Mucosa of rectum (tissue), 2 donors: ENCODE measurements around the gene KCNIP3.
A peak's percentile ranks its signal among the peaks of the same experiment; 100 is the strongest.

Source experiments
- H3K27ac ChIP-seq, 2 donors: one replicate each; pipeline ENCODE4 v1.7.0; 2013; ENCODE audit warnings: inconsistent platforms in 2 of 2, low read depth in 2 of 2, low read length in 2 of 2
- H3K27me3 ChIP-seq, 2 donors: one replicate each; pipeline ENCODE4 v1.7.0; 2013; ENCODE audit warnings: low read length in 2 of 2; ENCODE audit not compliant: control insufficient read depth in 2 of 2, insufficient read depth in 2 of 2
- H3K36me3 ChIP-seq, 2 donors: one replicate each; pipeline ENCODE4 v1.7.0; 2013; ENCODE audit warnings: low read length in 2 of 2; ENCODE audit not compliant: control insufficient read depth in 2 of 2, insufficient read depth in 2 of 2
- H3K4me1 ChIP-seq, 2 donors: one replicate each; pipeline ENCODE4 v1.7.0; 2013; ENCODE audit warnings: low read length in 2 of 2, mild to moderate bottlenecking in 1 of 2; ENCODE audit not compliant: control insufficient read depth in 2 of 2, insufficient read depth in 2 of 2
- H3K4me3 ChIP-seq, 2 donors: one replicate each; pipeline ENCODE4 v1.7.0; 2013; ENCODE audit warnings: low read length in 2 of 2
- H3K9ac ChIP-seq, 2 donors: one replicate each; pipeline ENCODE4 v1.7.0; 2013; ENCODE audit warnings: low read length in 2 of 2, low read depth in 1 of 2, mild to moderate bottlenecking in 1 of 2
- H3K9me3 ChIP-seq, 2 donors: one replicate each; pipeline ENCODE4 v1.7.0; 2013; ENCODE audit warnings: low read length in 2 of 2; ENCODE audit not compliant: control insufficient read depth in 2 of 2
- donor health status: healthy.
- donor health status: Normal muscosa, but diverticular disease.

KCNIP3 gene

DNA sequence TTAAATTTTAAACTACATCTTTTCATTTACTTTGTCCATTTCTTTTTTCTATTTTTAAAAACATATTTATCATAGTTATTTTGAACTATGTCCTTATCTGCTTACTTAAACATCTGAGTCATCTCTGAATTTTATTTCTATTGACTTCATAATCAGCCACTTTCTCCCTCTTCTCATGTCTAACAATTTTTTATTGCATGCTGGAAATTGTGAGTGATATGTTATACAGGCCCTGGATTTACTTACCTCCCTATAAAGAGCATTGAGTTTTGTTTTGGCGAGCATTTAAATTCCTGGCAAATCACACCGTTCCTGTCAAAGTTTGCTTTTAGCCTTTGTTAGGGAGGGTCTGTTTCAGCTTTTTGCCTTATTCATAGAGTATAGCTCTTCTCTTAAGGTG lies 39.3 kb downstream of the KCNIP3 start:
- no peak overlapping the region for H3K9ac ChIP-seq
- H3K27ac ChIP-seq = no peak overlapping the region
- H3K9me3 ChIP-seq = no peaks in the 10 kb centered on the region
- peaks cover 0 to 3% of the 10 kb centered on the region in 2 donors for H3K27me3 ChIP-seq
- no peaks in the 10 kb centered on the region for H3K36me3 ChIP-seq
- no peak overlapping the region for H3K4me3 ChIP-seq
- no peaks in the 10 kb centered on the region for H3K4me1 ChIP-seq

DNA sequence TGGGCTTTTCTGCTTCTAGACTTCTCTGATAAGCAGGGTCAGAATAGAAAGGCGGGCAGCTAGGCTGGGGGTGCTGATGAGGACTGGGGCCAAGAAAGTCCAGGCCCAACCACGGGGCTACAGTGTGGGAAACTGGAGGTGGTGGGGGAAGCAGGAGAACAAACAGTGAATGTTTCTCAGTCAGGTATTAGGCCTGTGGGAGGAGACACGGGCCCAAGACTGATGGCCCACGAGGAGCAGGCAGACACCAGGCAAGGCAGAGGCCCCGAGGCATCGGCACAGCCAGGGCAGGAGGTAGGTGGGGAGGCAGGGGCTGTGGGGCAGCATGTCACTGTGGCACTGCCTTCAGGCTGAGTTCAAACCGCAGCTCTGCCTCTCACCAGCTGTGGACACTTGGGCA lies 40.7 kb downstream of the KCNIP3 start:
- Histone ChIP-seq H3K27me3 (peaks cover 0 to 5% of the 10 kb centered on the region in 2 donors), H3K4me3 (no peak overlapping the region), H3K36me3 (no peaks in the 10 kb centered on the region), H3K9ac (no peak overlapping the region), H3K9me3 (no peaks in the 10 kb centered on the region), H3K4me1 (no peaks in the 10 kb centered on the region), H3K27ac (no peak overlapping the region)

GRCh38 chr2:95342556-95343320 lies 45.6 kb downstream of the KCNIP3 start:
- no peaks in the 10 kb centered on the region for H3K9me3 ChIP-seq
- H3K4me3 ChIP-seq = no peak overlapping the region
- peaks cover 8 to 9% of the 10 kb centered on the region in 2 donors for H3K4me1 ChIP-seq
- no peak overlapping the region for H3K27ac ChIP-seq
- H3K27me3 ChIP-seq = peaks cover 13% of the 10 kb centered on the region in 2 donors
- H3K36me3 ChIP-seq = no peaks in the 10 kb centered on the region
- no peak overlapping the region for H3K9ac ChIP-seq

DNA sequence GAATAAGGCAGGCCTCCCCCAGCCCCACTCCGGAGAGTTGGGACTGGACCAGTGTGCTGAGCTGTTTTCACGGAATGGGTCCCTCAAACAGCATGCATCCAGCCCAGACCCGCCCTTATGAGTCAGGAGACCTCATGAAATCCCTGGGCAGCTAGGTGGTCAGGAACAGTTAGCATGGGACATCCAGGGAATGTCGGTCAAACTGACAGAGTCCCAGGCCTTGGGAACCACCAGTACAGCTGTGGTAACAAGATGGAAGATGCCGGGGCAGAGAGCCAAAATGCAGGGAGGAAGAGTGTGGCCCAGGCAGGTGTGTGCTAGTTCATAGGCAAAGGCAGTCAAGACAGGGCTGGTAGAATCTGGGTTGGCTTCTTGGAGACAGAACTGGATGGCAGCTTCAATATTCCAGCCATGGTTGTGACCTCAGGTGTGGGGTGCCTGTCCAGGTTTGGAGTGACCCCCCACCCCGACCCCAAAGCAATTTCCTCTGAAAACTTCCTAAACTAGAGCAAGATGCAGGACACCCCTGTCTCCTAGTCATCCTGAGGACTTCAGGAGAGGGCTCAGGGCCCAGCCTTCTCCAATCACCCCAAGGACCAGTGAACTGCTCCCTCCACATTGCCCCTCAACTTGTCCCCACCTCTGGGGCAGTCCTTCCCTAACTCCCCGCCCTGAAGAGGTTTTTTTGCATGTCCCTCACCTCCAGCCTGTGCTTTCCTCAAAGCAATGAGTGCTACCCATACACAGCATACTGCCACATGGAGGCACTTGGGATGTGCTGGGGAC lies 46.5 kb downstream of the KCNIP3 start:
- H3K9me3 ChIP-seq = no peaks in the 10 kb centered on the region
- no peak overlapping the region for H3K9ac ChIP-seq
- no peaks in the 10 kb centered on the region for H3K36me3 ChIP-seq
- H3K27me3 ChIP-seq = peaks cover 13% of the 10 kb centered on the region in 2 donors
- H3K4me1 ChIP-seq = peaks cover 8 to 9% of the 10 kb centered on the region in 2 donors
- H3K4me3 ChIP-seq = no peak overlapping the region
- H3K27ac ChIP-seq = no peak overlapping the region

GRCh38 chr2:95344215-95344583 lies 47.1 kb downstream of the KCNIP3 start:
- H3K9ac ChIP-seq = no peak overlapping the region
- no peaks in the 10 kb centered on the region for H3K9me3 ChIP-seq
- H3K4me3 ChIP-seq = no peak overlapping the region
- H3K36me3 ChIP-seq = no peaks in the 10 kb centered on the region
- no peak overlapping the region for H3K27ac ChIP-seq
- H3K4me1 ChIP-seq = peaks cover 8 to 9% of the 10 kb centered on the region in 2 donors
- peaks cover 13 to 16% of the 10 kb centered on the region in 2 donors for H3K27me3 ChIP-seq

DNA sequence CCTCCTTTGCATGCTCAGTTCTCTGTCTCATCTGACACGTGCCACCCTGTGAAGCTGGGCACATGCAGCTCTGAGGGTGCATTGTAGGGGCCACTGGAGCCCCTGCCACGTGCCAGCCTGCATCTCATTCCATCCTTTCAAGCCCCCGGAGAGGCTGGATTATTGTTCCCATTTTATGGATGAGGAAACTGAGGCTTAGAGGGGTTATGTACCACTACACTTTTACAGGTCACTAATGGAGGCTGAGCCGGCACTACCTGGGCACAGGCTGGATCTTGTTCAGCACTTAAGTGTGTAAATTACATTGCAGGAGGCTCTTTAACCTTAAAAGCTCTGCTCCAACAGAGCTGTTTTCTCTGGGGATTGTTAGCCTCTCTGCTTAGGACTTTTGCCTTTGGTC lies 47.5 kb downstream of the KCNIP3 start:
- H3K9ac ChIP-seq = no peak overlapping the region
- H3K27me3 ChIP-seq = peaks cover 13 to 16% of the 10 kb centered on the region in 2 donors
- H3K4me1 ChIP-seq = peaks cover 8 to 9% of the 10 kb centered on the region in 2 donors
- no peaks in the 10 kb centered on the region for H3K9me3 ChIP-seq
- H3K36me3 ChIP-seq = no peaks in the 10 kb centered on the region
- no peak overlapping the region for H3K4me3 ChIP-seq
- no peak overlapping the region for H3K27ac ChIP-seq

DNA sequence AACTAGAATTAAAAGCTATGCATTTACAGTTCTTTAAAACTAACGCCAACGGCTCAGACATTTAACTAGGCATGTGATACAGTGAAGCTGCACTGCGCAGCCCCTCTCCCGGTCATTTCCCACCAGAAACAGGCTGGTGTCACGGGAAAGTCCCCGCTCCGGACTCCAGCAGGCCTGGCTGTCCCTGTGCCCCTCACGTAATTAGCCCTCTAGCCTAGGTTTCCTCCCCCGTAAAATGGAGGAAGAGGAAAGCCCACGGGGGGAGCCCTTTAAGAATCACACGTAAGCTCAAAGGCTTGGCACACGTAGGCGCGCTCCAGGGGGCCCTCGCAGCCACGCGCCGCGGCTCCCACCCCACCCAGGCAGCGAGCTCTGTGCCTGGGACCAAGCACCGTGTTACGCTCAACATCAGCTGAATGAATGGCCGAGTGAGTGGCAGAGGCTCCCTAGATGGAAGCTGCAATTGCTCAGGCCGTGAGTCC lies 48.0 kb downstream of the KCNIP3 start:
- Histone ChIP-seq H3K4me3 (peak overlapping the region; percentile 63 to 74), H3K9ac (peak overlapping the region in 1 of 2 donors; percentile 67), H3K4me1 (peaks cover 8 to 9% of the 10 kb centered on the region in 2 donors), H3K27me3 (peaks cover 13 to 16% of the 10 kb centered on the region in 2 donors), H3K36me3 (no peaks in the 10 kb centered on the region), H3K27ac (no peak overlapping the region), H3K9me3 (no peaks in the 10 kb centered on the region)

DNA sequence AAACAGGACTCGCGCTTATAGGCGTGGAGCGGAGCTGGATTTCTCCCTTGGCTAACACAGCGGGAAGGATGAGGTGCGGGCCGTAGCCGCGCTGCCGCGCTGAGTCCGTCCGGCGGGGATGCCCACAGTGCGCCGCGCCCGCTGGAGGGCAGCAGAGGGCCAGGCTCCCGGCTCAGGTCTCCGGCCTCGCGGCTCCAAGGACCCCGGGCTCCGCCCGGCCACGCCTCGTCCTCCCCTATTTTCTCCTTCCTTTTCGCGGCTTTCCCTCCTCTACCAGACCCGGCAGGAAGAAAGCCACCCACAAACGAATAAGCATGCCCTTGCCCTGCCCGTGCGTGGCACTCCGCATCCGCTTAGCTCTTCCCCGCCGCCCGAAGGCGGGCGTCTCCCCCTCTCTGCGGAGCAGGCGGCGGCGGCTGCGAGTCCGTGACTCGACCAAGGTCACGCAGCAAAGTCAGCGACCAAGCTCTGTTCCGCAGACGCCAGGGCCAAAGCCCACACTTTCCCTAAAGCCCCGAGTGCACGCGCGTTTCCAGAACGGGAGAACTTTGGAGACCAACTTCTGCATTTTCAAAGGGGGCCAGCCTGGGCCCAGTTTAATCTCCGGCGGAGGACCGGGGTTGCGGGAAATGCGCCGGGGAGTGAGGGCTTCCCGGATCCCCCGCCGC lies 48.5 kb downstream of the KCNIP3 start:
- no peaks in the 10 kb centered on the region for H3K9me3 ChIP-seq
- peak overlapping the region in 1 of 2 donors; percentile 35 for H3K27ac ChIP-seq
- peak overlapping the region in 1 of 2 donors; percentile 67 for H3K9ac ChIP-seq
- no peaks in the 10 kb centered on the region for H3K36me3 ChIP-seq
- H3K27me3 ChIP-seq = peaks cover 13 to 16% of the 10 kb centered on the region in 2 donors
- H3K4me3 ChIP-seq = peak overlapping the region; percentile 63 to 74
- H3K4me1 ChIP-seq = peaks cover 8 to 9% of the 10 kb centered on the region in 2 donors

DNA sequence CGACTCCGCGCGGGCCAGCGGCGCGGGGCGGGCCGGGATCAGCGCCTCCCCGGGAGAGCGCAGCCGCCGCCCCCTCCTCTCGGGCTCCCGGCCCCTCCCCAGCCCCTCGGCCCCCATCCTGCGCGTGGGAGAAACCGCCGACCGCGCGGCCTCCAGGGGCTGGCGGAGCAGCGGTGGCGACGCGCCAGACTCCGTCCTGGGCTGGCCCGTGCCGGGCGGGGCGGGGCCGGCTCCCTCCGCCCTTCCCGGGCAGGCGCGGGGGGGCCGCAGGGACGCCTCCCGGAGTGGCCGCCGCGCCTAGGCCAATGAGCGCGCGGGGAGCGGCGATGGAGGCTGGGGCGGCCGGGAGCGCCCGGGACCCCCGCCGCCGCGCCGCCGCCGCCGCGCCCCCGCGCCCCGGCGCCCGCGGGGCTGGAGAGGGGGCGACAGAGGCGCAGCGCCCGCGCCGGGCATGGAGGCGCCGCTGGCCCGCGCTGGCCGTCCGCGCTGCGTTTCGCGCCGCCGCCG lies 49.1 kb downstream of the KCNIP3 start:
- Histone ChIP-seq H3K27ac (peak overlapping the region in 1 of 2 donors; percentile 35), H3K36me3 (no peaks in the 10 kb centered on the region), H3K27me3 (peaks cover 13 to 14% of the 10 kb centered on the region in 2 donors), H3K9ac (peak overlapping the region in 1 of 2 donors; percentile 67), H3K9me3 (no peaks in the 10 kb centered on the region), H3K4me1 (peaks cover 8 to 9% of the 10 kb centered on the region in 2 donors), H3K4me3 (peak overlapping the region; percentile 63 to 74)
